HCT116 (cell line): ENCODE measurements around the gene COPS9. TPM values are rescaled to one million over a fixed set of nuclear protein-coding genes. Genes with fewer than 3 reads are reported as not detected.

Experiments used
- ATAC-seq: fragments of 200-7000 bp; cut with Tn5 transposase; 2 replicates; pipeline ENCODE4 v1.9.1; 2020; ENCODE audit warnings: mild to moderate bottlenecking, moderate library complexity
- BruUV-seq: library from RNA; stranded (reverse); fragments of 400-500 nt; replicated peaks from 2 replicates; lab custom pipeline; 2021; lab: Mats Ljungman, UMichigan
- CTCF ChIA-PET: fragments of 300-600 bp; sonication (Branson Sonifier 250); formaldehyde crosslinking; loops from one replicate; lab custom pipeline; 2021; ENCODE audit warnings: antibody characterized with exemption; lab: Charles Lee
- POLR2A ChIA-PET: fragments of 300-600, 350-600 bp; sonication (Branson Sonifier 250); formaldehyde crosslinking; loops from one replicate; lab custom pipeline; 2021; ENCODE audit warnings: antibody characterized with exemption; lab: Charles Lee
- RAD21 ChIA-PET, 2 experiments: fragments of 300-600 bp; sonication (Branson Sonifier 250); formaldehyde crosslinking; loops; one replicate each; lab custom pipeline; 2023; ENCODE audit warnings: low total read pairs in 2 of 2; ENCODE audit not compliant: uncharacterized antibody in 2 of 2, unreplicated experiment in 2 of 2, low non-redundant PET in 1 of 2; lab: Charles Lee
- DNase-seq: peaks from one replicate; pipeline ENCODE4 v3.0.0-alpha.2; 2010; ENCODE audit warnings: low read depth, low spot score
- H2AFZ ChIP-seq: fragments of 200-600 bp; shearing (Covaris generic), sonication (generic); 2 replicates; pipeline ENCODE4 v1.6.1; 2017; ENCODE audit warnings: low read depth, mixed run types, mixed read lengths, antibody characterized with exemption, low read length; ENCODE audit not compliant: poor library complexity, severe bottlenecking
- H3K27ac ChIP-seq: 2 replicates; pipeline ENCODE4 v1.5.1; 2012; ENCODE audit warnings: low read depth, low read length
- H3K27me3 ChIP-seq: fragments of 200-600 bp; sonication (generic); 2 replicates; pipeline ENCODE4 v1.6.1; 2016; ENCODE audit warnings: mixed run types, low read length, mixed read lengths; ENCODE audit not compliant: insufficient read depth
- H3K36me3 ChIP-seq, 2 experiments: fragments of 200-500 bp in 1 of 2; fragments of 200-600 bp in 1 of 2; sonication (Bioruptor generic) in 1 of 2; sonication (generic) in 1 of 2; 2 replicates each; pipeline versions ENCODE4 v1.5.1 to v1.6.1; 2014 to 2016; ENCODE audit warnings: low read length in 2 of 2, inconsistent platforms in 1 of 2, mixed read lengths in 1 of 2, mixed run types in 1 of 2; ENCODE audit not compliant: insufficient read depth in 2 of 2, control insufficient read depth in 1 of 2
- H3K4me1 ChIP-seq, 2 experiments: fragments of 200-600 bp in 1 of 2; sonication (generic) in 1 of 2; 2 replicates each; pipeline versions ENCODE4 v1.5.1 to v1.6.1; 2012 to 2017; ENCODE audit warnings: low read length in 2 of 2, inconsistent platforms in 1 of 2, mild to moderate bottlenecking in 1 of 2, mixed read lengths in 1 of 2, mixed run types in 1 of 2, moderate library complexity in 1 of 2; ENCODE audit not compliant: insufficient read depth in 2 of 2, control insufficient read depth in 1 of 2
- H3K4me2 ChIP-seq: fragments of 200-600 bp; sonication (generic); 2 replicates; pipeline ENCODE4 v1.6.1; 2017; ENCODE audit warnings: mixed run types, low read length, mixed read lengths
- H3K4me3 ChIP-seq, 2 experiments: fragments of 200-600 bp in 1 of 2; sonication (generic) in 1 of 2; replicated peaks in 1 of 2; 2 replicates each; pipeline ENCODE4 v1.5.1; 2011 to 2016; ENCODE audit warnings: low read length in 2 of 2, control low read depth in 1 of 2, low read depth in 1 of 2, mild to moderate bottlenecking in 1 of 2, mixed read lengths in 1 of 2, mixed run types in 1 of 2
- H3K79me2 ChIP-seq: fragments of 200-600 bp; sonication (generic); 2 replicates; pipeline ENCODE4 v1.6.1; 2017; ENCODE audit warnings: mild to moderate bottlenecking, mixed run types, low read length, moderate library complexity, mixed read lengths; ENCODE audit not compliant: insufficient read depth
- H3K9ac ChIP-seq: fragments of 200-600 bp; sonication (generic); 2 replicates; pipeline ENCODE4 v1.6.1; 2016; ENCODE audit warnings: low read length, mixed read lengths
- H3K9me2 ChIP-seq: fragments of 200-600 bp; sonication (generic), shearing (Covaris generic); 2 replicates; pipeline ENCODE4 v1.6.1; 2017; ENCODE audit warnings: mixed run types, mild to moderate bottlenecking, moderate library complexity; ENCODE audit not compliant: insufficient read depth
- H3K9me3 ChIP-seq, 2 experiments: fragments of 200-500 bp in 1 of 2; fragments of 200-600 bp in 1 of 2; sonication (Bioruptor generic) in 1 of 2; sonication (generic) in 1 of 2; 2 replicates each; pipeline ENCODE4 v1.6.1; 2014 to 2017; ENCODE audit warnings: low read length in 2 of 2, mixed read lengths in 2 of 2, inconsistent platforms in 1 of 2, low read depth in 1 of 2, mild to moderate bottlenecking in 1 of 2, mixed run types in 1 of 2, moderate library complexity in 1 of 2; ENCODE audit not compliant: control insufficient read depth in 1 of 2, insufficient read depth in 1 of 2
- H4K20me1 ChIP-seq: fragments of 200-600 bp; sonication (generic), shearing (Covaris generic); 2 replicates; pipeline ENCODE4 v1.6.1; 2017; ENCODE audit warnings: mixed run types, mild to moderate bottlenecking, moderate library complexity; ENCODE audit not compliant: insufficient read depth
- ATF3 ChIP-seq: IDR thresholded peaks from 2 replicates; pipeline ENCODE4 v1.6.1; 2012
- CBX3 ChIP-seq: IDR thresholded peaks from 2 replicates; pipeline ENCODE4 v1.6.1; 2012; ENCODE audit warnings: low read depth
- CEBPB ChIP-seq: IDR thresholded peaks from 2 replicates; pipeline ENCODE4 v1.6.1; 2012; ENCODE audit warnings: low read depth
- EGR1 ChIP-seq: IDR thresholded peaks from 2 replicates; pipeline ENCODE4 v1.6.1; 2012; ENCODE audit warnings: low read depth
- ELF1 ChIP-seq: IDR thresholded peaks from 2 replicates; pipeline ENCODE4 v1.6.1; 2012; ENCODE audit warnings: low read depth, borderline replicate concordance
- EZH2 ChIP-seq: fragments of 200-600 bp; sonication (generic); IDR thresholded peaks from 2 replicates; pipeline ENCODE4 v1.6.1; 2017; ENCODE audit warnings: antibody characterized with exemption, mixed run types
- EZH2phosphoT487 ChIP-seq: fragments of 200-600 bp; IDR thresholded peaks from 2 replicates; pipeline ENCODE4 v1.6.1; 2018; ENCODE audit warnings: antibody characterized with exemption, borderline replicate concordance
- FOSL1 ChIP-seq: IDR thresholded peaks from 2 replicates; pipeline ENCODE4 v1.6.1; 2012; ENCODE audit warnings: low read depth
- JUND ChIP-seq: IDR thresholded peaks from 2 replicates; pipeline ENCODE4 v1.6.1; 2012
- POLR2AphosphoS5 ChIP-seq: IDR thresholded peaks from 2 replicates; pipeline ENCODE4 v1.6.1; 2011; ENCODE audit warnings: mild to moderate bottlenecking, low read depth, low read length, moderate library complexity
- RAD21 ChIP-seq: IDR thresholded peaks from 2 replicates; pipeline ENCODE4 v1.6.1; 2012; ENCODE audit warnings: low read depth, mild to moderate bottlenecking
- SP1 ChIP-seq: IDR thresholded peaks from 2 replicates; pipeline ENCODE4 v1.6.1; 2012; ENCODE audit warnings: low read depth
- TCF7L2 ChIP-seq: IDR thresholded peaks from 2 replicates; pipeline ENCODE4 v1.7.0; 2011; ENCODE audit warnings: borderline replicate concordance, inconsistent platforms; ENCODE audit not compliant: insufficient read depth, insufficient read length; ENCODE audit errors: extremely low read depth
- YY1 ChIP-seq: IDR thresholded peaks from 2 replicates; pipeline ENCODE4 v1.6.1; 2011; ENCODE audit warnings: low read length, low read depth, moderate library complexity, mild to moderate bottlenecking; ENCODE audit not compliant: insufficient replicate concordance; ENCODE audit errors: extremely low read depth
- ZFX ChIP-seq: fragments of 450-650 bp; IDR thresholded peaks from 2 replicates; pipeline ENCODE4 v1.6.1; 2017
- ZNF274 ChIP-seq: fragments of 200-500 bp; sonication (Bioruptor generic); IDR thresholded peaks from 2 replicates; pipeline ENCODE4 v1.6.1; 2014; ENCODE audit warnings: mild to moderate bottlenecking, low read depth, low read length, inconsistent platforms
- intact Hi-C: fragments of 100-400 bp; cut with micrococcal nuclease; formaldehyde crosslinking; loops from 2 replicates; pipeline ENCODE4 v1.10.0; 2022
- total RNA-seq: library from RNA; stranded (reverse); gene quantifications from one replicate; pipeline ENCODE4 v1.2.1, GENCODE V29; 2021; ENCODE audit not compliant: unreplicated experiment
- TF ChIP-seq, protein P1 (sequence below), 3 experiments: fragments of 200-600 bp in 1 of 3; sonication (generic) in 1 of 3; IDR thresholded peaks in 2 of 3; conservative IDR thresholded peaks in 1 of 3; 2 replicates each; pipeline ENCODE4 v1.5.1; 2012 to 2017; ENCODE audit warnings: low read depth in 2 of 3, low read length in 2 of 3, antibody characterized with exemption in 1 of 3, borderline replicate concordance in 1 of 3, control low read depth in 1 of 3, mild to moderate bottlenecking in 1 of 3, mixed read lengths in 1 of 3, mixed run types in 1 of 3, moderate library complexity in 1 of 3; ENCODE audit not compliant: insufficient read depth in 1 of 3
- TF ChIP-seq, protein P2 (sequence below): IDR thresholded peaks from 2 replicates; pipeline ENCODE4 v1.6.1; 2012; ENCODE audit warnings: low read depth
- TF ChIP-seq, protein P3 (sequence below): IDR thresholded peaks from 2 replicates; pipeline ENCODE4 v1.6.1; 2011; ENCODE audit warnings: mild to moderate bottlenecking, low read length, moderate library complexity; ENCODE audit not compliant: insufficient replicate concordance; ENCODE audit errors: extremely low read depth
- TF ChIP-seq, protein P4 (sequence below): IDR thresholded peaks from 2 replicates; pipeline ENCODE4 v1.6.1; 2012

The COPS9 gene
- total RNA-seq, 1 experiment from 2014 or later, result 111 TPM

DNA sequence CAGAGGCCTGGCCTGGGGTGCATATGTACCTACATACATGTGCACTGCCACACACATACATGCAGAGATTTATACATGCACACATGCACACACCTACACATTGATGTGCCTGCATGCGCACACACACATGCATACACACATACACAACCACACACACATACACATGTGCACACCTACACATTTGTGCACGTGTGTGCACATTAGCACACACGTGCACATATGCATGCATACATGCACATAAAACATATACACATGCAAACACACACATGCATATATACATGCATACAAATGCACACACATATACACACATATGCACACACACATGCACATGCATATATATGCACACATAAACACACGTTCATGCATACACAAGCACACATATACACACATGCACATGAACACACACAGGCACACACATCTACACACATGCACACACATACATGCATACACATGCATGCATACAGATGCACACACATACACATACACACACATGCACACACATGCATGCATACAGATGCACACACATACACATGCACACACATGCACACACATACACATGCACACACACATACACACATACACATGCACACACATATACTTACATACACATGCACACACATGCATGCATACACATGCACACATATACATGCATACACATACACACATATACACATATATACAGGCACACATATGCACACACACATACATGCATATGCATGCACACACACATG is 27.9 kb upstream of the COPS9 start:
- Histone ChIP-seq H3K4me2 (no peak overlapping the region), H2AFZ (no peak overlapping the region), H4K20me1 (no peaks in the 10 kb centered on the region), H3K79me2 (no peaks in the 10 kb centered on the region), H3K27ac (no peak overlapping the region), H3K4me1 (no peaks in the 10 kb centered on the region), H3K9ac (no peak overlapping the region), H3K9me3 (no peaks in the 10 kb centered on the region), H3K9me2 (no peaks in the 10 kb centered on the region), H3K36me3 (no peaks in the 10 kb centered on the region), H3K4me3 (no peak overlapping the region), H3K27me3 (no peaks in the 10 kb centered on the region; the same call in 1 of the 2 replicates)
- TF ChIP-seq YY1 (no peak), JUND (no peak), EGR1 (no peak), ATF3 (no peak), POLR2AphosphoS5 (no peak), ZNF274 (no peak), TCF7L2 (no peak), ZFX (no peak), EZH2phosphoT487 (no peak), RAD21 (no peak), CBX3 (no peak), FOSL1 (no peak), SP1 (no peak), EZH2 (no peak), ELF1 (no peak), CEBPB (no peak)
- TF ChIP-seq, protein P1, sequence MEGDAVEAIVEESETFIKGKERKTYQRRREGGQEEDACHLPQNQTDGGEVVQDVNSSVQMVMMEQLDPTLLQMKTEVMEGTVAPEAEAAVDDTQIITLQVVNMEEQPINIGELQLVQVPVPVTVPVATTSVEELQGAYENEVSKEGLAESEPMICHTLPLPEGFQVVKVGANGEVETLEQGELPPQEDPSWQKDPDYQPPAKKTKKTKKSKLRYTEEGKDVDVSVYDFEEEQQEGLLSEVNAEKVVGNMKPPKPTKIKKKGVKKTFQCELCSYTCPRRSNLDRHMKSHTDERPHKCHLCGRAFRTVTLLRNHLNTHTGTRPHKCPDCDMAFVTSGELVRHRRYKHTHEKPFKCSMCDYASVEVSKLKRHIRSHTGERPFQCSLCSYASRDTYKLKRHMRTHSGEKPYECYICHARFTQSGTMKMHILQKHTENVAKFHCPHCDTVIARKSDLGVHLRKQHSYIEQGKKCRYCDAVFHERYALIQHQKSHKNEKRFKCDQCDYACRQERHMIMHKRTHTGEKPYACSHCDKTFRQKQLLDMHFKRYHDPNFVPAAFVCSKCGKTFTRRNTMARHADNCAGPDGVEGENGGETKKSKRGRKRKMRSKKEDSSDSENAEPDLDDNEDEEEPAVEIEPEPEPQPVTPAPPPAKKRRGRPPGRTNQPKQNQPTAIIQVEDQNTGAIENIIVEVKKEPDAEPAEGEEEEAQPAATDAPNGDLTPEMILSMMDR (IDR thresholded peaks at IDR 0.05 in 2 of 3, conservative IDR thresholded peaks at IDR 0.05 in 1 of 3; ENCODE audit: borderline replicate concordance in 1 of 3, insufficient read depth in 1 of 3, low read depth in 2 of 3, low read length in 2 of 3), result no peak
- TF ChIP-seq, protein P2, sequence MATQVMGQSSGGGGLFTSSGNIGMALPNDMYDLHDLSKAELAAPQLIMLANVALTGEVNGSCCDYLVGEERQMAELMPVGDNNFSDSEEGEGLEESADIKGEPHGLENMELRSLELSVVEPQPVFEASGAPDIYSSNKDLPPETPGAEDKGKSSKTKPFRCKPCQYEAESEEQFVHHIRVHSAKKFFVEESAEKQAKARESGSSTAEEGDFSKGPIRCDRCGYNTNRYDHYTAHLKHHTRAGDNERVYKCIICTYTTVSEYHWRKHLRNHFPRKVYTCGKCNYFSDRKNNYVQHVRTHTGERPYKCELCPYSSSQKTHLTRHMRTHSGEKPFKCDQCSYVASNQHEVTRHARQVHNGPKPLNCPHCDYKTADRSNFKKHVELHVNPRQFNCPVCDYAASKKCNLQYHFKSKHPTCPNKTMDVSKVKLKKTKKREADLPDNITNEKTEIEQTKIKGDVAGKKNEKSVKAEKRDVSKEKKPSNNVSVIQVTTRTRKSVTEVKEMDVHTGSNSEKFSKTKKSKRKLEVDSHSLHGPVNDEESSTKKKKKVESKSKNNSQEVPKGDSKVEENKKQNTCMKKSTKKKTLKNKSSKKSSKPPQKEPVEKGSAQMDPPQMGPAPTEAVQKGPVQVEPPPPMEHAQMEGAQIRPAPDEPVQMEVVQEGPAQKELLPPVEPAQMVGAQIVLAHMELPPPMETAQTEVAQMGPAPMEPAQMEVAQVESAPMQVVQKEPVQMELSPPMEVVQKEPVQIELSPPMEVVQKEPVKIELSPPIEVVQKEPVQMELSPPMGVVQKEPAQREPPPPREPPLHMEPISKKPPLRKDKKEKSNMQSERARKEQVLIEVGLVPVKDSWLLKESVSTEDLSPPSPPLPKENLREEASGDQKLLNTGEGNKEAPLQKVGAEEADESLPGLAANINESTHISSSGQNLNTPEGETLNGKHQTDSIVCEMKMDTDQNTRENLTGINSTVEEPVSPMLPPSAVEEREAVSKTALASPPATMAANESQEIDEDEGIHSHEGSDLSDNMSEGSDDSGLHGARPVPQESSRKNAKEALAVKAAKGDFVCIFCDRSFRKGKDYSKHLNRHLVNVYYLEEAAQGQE, result no peak
- TF ChIP-seq, protein P3, sequence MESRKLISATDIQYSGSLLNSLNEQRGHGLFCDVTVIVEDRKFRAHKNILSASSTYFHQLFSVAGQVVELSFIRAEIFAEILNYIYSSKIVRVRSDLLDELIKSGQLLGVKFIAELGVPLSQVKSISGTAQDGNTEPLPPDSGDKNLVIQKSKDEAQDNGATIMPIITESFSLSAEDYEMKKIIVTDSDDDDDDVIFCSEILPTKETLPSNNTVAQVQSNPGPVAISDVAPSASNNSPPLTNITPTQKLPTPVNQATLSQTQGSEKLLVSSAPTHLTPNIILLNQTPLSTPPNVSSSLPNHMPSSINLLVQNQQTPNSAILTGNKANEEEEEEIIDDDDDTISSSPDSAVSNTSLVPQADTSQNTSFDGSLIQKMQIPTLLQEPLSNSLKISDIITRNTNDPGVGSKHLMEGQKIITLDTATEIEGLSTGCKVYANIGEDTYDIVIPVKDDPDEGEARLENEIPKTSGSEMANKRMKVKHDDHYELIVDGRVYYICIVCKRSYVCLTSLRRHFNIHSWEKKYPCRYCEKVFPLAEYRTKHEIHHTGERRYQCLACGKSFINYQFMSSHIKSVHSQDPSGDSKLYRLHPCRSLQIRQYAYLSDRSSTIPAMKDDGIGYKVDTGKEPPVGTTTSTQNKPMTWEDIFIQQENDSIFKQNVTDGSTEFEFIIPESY, result no peak
- TF ChIP-seq, protein P4, sequence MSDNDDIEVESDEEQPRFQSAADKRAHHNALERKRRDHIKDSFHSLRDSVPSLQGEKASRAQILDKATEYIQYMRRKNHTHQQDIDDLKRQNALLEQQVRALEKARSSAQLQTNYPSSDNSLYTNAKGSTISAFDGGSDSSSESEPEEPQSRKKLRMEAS, result no peak
- intact Hi-C loops, result no loop called here
- DNase-seq (no peak), ATAC-seq (no peak)
- ChIA-PET RAD21 (no interaction called here), POLR2A (no interaction called here), CTCF (no interaction called here)
- no TSS peak for BruUV-seq
